ENCODE results near the gene CEBPZOS. TPM values are rescaled to one million over a fixed set of nuclear protein-coding genes. Genes with fewer than 3 reads are reported as not detected.
"Not testable (repeated sequence)": the region's sequence is repeated elsewhere in the genome, so short reads cannot be mapped to it uniquely, and the experiment has no call there.

Gene CEBPZOS
- total and polyA plus RNA-seq, 8 donors = 33.1 to 54.3 (median 51.1) TPM

GRCh38 chr2:37211939-37212338 lies 15.6 kb downstream of the CEBPZOS start:
- Histone ChIP-seq H3K9me3 (peaks cover 0 to 18% of the 10 kb centered on the region in 2 donors), H3K27ac (no peak overlapping the region), H3K27me3 (no peaks in the 10 kb centered on the region), H3K4me3 (no peak overlapping the region), H3K36me3 (peaks cover 0 to 95% of the 10 kb centered on the region in 2 donors), H3K4me1 (peaks cover 0 to 7% of the 10 kb centered on the region in 2 donors)
- no peak for ATAC-seq
- no peak for TF ChIP-seq CTCF (IDR thresholded peaks at IDR 0.05)
- no peak for DNase-seq
- intact Hi-C loops (cut with DNase I) = no loop called here

DNA sequence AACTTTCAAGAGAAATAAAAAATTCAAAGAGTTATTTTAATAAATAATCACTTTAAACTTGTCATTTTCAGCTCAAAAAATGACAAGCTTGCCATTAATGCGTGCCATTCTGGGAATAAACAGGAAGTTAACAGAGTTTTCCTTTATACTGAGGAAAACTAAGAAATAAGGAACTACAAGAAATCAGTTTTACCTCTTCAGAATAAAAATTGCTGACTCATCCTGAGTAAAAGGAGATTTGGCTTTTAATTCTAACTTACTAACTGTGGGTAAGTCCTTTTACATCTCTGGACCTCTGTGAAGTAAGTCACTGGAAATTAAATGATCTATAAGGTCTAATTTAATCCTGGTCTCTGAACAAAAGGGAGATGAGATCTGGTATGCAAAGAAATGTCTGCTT lies 19.0 kb downstream of the CEBPZOS start:
- intact Hi-C loops (cut with DNase I) = no loop called here
- peak overlapping the region in 1 of 2 donors; percentile 56 for H3K27ac ChIP-seq
- DNase-seq (no peak), ATAC-seq (no peak)
- H3K36me3 ChIP-seq = peaks cover 0 to 95% of the 10 kb centered on the region in 2 donors
- H3K9me3 ChIP-seq = no peaks in the 10 kb centered on the region
- no peak overlapping the region for H3K4me3 ChIP-seq
- no peaks in the 10 kb centered on the region for H3K27me3 ChIP-seq
- TF ChIP-seq CTCF (IDR thresholded peaks at IDR 0.05) = no peak
- H3K4me1 ChIP-seq = peaks cover 0 to 7% of the 10 kb centered on the region in 2 donors

DNA sequence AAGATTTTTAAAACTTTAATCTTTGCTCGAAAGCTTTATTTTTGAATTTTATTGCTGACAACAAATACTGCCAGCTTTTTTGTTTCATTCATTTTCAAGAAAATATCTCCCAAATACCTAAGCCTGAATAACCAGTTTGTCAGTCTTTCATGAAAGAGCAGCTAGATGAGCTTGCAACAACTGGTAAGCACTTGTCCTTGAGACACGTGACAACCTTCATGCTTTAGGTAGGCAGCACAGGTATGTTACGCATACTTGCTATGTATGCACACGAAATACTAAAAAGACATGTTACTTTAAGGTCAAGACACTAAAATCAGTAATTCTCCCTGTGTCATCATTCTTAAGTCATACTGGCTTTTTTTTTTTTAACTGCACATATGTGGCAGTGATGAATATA lies 22.8 kb downstream of the CEBPZOS start:
- Histone ChIP-seq H3K36me3 (peaks cover 5 to 93% of the 10 kb centered on the region in 2 donors), H3K9me3 (no peaks in the 10 kb centered on the region), H3K4me3 (no peak overlapping the region), H3K27me3 (no peaks in the 10 kb centered on the region), H3K27ac (no peak overlapping the region), H3K4me1 (peaks cover 0 to 7% of the 10 kb centered on the region in 2 donors)
- no peak for TF ChIP-seq CTCF (IDR thresholded peaks at IDR 0.05)
- ATAC-seq (peak; percentile 54), DNase-seq (peak in 1 of 4 donors; percentile 32)
- intact Hi-C loops (cut with DNase I) = no loop called here

- Histone ChIP-seq H3K9me3 (no peaks in the 10 kb centered on the region), H3K27me3 (no peaks in the 10 kb centered on the region), H3K4me3 (no peak overlapping the region), H3K27ac (no peak overlapping the region), H3K4me1 (peaks cover 4 to 27% of the 10 kb centered on the region in 2 donors), H3K36me3 (peaks cover 5 to 78% of the 10 kb centered on the region in 2 donors)
- intact Hi-C loops (cut with DNase I) = no loop called here
- no peak for TF ChIP-seq CTCF (IDR thresholded peaks at IDR 0.05)
- ATAC-seq (no peak), DNase-seq (no peak)
Observed at GRCh38 chr2:37223131-37223530, 26.8 kb downstream of the CEBPZOS start.

- no peak for ATAC-seq
- Histone ChIP-seq H3K4me1 (peaks cover 4 to 35% of the 10 kb centered on the region in 2 donors), H3K36me3 (peaks cover 5 to 75% of the 10 kb centered on the region in 2 donors), H3K4me3 (no peak overlapping the region), H3K9me3 (no peaks in the 10 kb centered on the region), H3K27me3 (no peaks in the 10 kb centered on the region), H3K27ac (no peak overlapping the region)
- no peak for DNase-seq
- intact Hi-C loops (cut with DNase I) = no loop called here
- no peak for TF ChIP-seq CTCF (IDR thresholded peaks at IDR 0.05)
Observed at GRCh38 chr2:37224063-37224462, 27.8 kb downstream of the CEBPZOS start.

GRCh38 chr2:37225129-37225528 lies 28.8 kb downstream of the CEBPZOS start:
- peaks cover 5 to 64% of the 10 kb centered on the region in 2 donors for H3K36me3 ChIP-seq
- H3K4me1 ChIP-seq = peaks cover 12 to 45% of the 10 kb centered on the region in 2 donors
- H3K4me3 ChIP-seq; intact Hi-C loops (cut with DNase I); DNase-seq; H3K27ac ChIP-seq; ATAC-seq; H3K9me3 ChIP-seq; H3K27me3 ChIP-seq: not testable (repeated sequence)

Data from left lung (tissue), 10 donors.